ENCODE results near the gene PVALEF. TPM values are rescaled to one million over a fixed set of nuclear protein-coding genes. Genes with fewer than 3 reads are reported as not detected.

PVALEF gene
- polyA plus RNA-seq, 1 of the 3 experiments (the other 2 are of a cell fraction): not detected

GRCh38 chr17:81164371-81165245 is 699 bp upstream of the PVALEF start:
- Histone ChIP-seq H3K4me1 (ENCODE audit: control insufficient read depth in 1 of 2, insufficient read depth in 2 of 2, low read depth in 1 of 2, low read length in 1 of 2) (peaks cover 0 to 26% of the 10 kb centered on the region in 2 experiments; a peak in 1 of 4 replicates), H2AFZ (ENCODE audit: low read depth) (no peak overlapping the region), H3K4me3 (ENCODE audit: low read depth in 2 of 2, low read length in 1 of 2) (peak overlapping the region in 1 of 2 experiments; percentile 46; a peak in 1 of 4 replicates), H3K9me3 (no peaks in the 10 kb centered on the region), H3K27me3 (ENCODE audit: insufficient read depth) (peaks cover 22% of the 10 kb centered on the region; the same call in 1 of the 2 replicates), H4K20me1 (ENCODE audit: insufficient read depth) (no peaks in the 10 kb centered on the region), H3K79me2 (ENCODE audit: insufficient read depth) (no peaks in the 10 kb centered on the region), H3K27ac (ENCODE audit: low read depth in 2 of 2, low read length in 1 of 2) (peak overlapping the region in 1 of 2 experiments; percentile 85; a peak in 2 of 4 replicates), H3K4me2 (no peak overlapping the region), H3K9ac (no peak overlapping the region), H3F3A (replicated peaks; ENCODE audit: insufficient read depth) (peaks cover 12% of the 10 kb centered on the region), H3K9me2 (no peaks in the 10 kb centered on the region), H3K36me3 (replicated peaks in 1 of 2; ENCODE audit: control insufficient read depth in 1 of 2, insufficient read depth in 2 of 2, low read length in 1 of 2) (no peaks in the 10 kb centered on the region)
- TF ChIP-seq MXI1 (IDR thresholded peaks at IDR 0.05; ENCODE audit: low read depth, low read length) (peak; percentile 69; the same call in 1 of the 2 replicates), GATA2 (CRISPR knock-in tag; IDR thresholded peaks at IDR 0.05) (peak; percentile 37; the same call in 1 of the 2 replicates), EP300 (IDR thresholded peaks at IDR 0.05; ENCODE audit: borderline replicate concordance in 1 of 2, low read depth in 1 of 2, low read length in 1 of 2) (peak in 1 of 2 experiments; percentile 36; a peak in 1 of 4 replicates), RAD21 (IDR thresholded peaks at IDR 0.05; ENCODE audit: low read length) (0 out of 2 replicates have a peak, but pooled peaks have one; percentile 1), YY1 (IDR thresholded peaks at IDR 0.05; ENCODE audit: low read depth) (no peak), CHD2 (IDR thresholded peaks at IDR 0.05; ENCODE audit: low read length, partially characterized antibody) (no peak)
- TF ChIP-seq, protein P1, sequence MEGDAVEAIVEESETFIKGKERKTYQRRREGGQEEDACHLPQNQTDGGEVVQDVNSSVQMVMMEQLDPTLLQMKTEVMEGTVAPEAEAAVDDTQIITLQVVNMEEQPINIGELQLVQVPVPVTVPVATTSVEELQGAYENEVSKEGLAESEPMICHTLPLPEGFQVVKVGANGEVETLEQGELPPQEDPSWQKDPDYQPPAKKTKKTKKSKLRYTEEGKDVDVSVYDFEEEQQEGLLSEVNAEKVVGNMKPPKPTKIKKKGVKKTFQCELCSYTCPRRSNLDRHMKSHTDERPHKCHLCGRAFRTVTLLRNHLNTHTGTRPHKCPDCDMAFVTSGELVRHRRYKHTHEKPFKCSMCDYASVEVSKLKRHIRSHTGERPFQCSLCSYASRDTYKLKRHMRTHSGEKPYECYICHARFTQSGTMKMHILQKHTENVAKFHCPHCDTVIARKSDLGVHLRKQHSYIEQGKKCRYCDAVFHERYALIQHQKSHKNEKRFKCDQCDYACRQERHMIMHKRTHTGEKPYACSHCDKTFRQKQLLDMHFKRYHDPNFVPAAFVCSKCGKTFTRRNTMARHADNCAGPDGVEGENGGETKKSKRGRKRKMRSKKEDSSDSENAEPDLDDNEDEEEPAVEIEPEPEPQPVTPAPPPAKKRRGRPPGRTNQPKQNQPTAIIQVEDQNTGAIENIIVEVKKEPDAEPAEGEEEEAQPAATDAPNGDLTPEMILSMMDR (IDR thresholded peaks at IDR 0.05): no peak
- TF ChIP-seq, protein P2, sequence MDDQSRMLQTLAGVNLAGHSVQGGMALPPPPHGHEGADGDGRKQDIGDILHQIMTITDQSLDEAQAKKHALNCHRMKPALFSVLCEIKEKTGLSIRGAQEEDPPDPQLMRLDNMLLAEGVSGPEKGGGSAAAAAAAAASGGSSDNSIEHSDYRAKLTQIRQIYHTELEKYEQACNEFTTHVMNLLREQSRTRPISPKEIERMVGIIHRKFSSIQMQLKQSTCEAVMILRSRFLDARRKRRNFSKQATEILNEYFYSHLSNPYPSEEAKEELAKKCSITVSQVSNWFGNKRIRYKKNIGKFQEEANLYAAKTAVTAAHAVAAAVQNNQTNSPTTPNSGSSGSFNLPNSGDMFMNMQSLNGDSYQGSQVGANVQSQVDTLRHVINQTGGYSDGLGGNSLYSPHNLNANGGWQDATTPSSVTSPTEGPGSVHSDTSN (IDR thresholded peaks at IDR 0.05): no peak
- POLR2A ChIA-PET: interaction anchor here (0.6 to 1.2 kb wide), 3 partner anchors 15 to 49 kb away, joined by 3 to 4 read pairs (median 3); no protein-coding TSS in a partner anchor
- CTCF ChIA-PET: interaction anchor here (0.6 to 4.3 kb wide), 11 partner anchors 11 to 1372 kb away, joined by 3 to 42 read pairs (median 4); no protein-coding TSS in a partner anchor
- peak; percentile 94 for DNase-seq
- 79% methylated on average over 14 of the region's 19 CpGs for WGBS (ENCODE audit: low lambda C conversion rate)

DNA sequence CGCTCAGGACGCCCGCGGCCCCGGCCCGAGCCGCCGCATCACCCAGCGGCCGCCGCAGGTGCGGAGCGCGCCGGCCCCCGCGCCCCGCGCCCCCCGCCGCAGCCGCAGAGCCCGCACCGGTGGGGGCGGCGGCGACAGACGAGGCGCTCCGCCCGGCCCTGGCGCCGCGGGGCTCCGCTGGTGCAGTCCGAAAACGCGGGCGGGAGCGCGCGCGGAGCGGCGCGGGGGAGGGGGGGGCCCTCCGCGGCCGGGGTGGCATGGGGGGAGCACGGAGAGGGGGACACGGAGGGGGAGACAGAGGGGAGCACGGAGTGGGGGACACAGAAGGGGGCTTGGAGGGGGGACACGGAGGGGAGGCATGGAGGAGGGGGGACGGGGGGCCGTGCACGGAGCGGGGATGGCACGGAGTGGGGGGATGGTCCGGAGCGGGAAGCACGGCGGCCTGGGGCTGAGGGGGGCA is 756 bp downstream of the PVALEF start, which contains the start of gene AATK:
AATK (minus strand) TSS at position 189 of the 460 bp plus-strand sequence. CDS start 229 bp downstream, outside the sequence.
- no peaks in the 10 kb centered on the region for H3K9me3 ChIP-seq
- no peak within 1 kb of the TSS for H2AFZ ChIP-seq (ENCODE audit: low read depth)
- H3K27me3 ChIP-seq (ENCODE audit: insufficient read depth): peaks cover 22% of the 10 kb centered on the region; the same call in 1 of the 2 replicates
- WGBS (ENCODE audit: low lambda C conversion rate): under 1% methylated on average over 30 of the region's 62 CpGs
- no peaks in the 10 kb centered on the region for H3K36me3 ChIP-seq (replicated peaks in 1 of 2; ENCODE audit: control insufficient read depth in 1 of 2, insufficient read depth in 2 of 2, low read length in 1 of 2)
- no peaks in the 10 kb centered on the region for H4K20me1 ChIP-seq (ENCODE audit: insufficient read depth)
- ChIA-PET CTCF (interaction anchor here (1.3 to 4.3 kb wide), 4 partner anchors 14 to 49 kb away, joined by 3 to 42 read pairs (median 5); no protein-coding TSS in a partner anchor), POLR2A (interaction anchor here (1.2 kb wide), 1 partner anchor 25 kb away, joined by 3 read pairs; no protein-coding TSS in a partner anchor)
- H3K4me3 ChIP-seq (ENCODE audit: low read depth in 2 of 2, low read length in 1 of 2): peak within 1 kb of the TSS; percentile 46 to 53
- peak within 1 kb of the TSS; percentile 84 for H3K4me2 ChIP-seq
- H3F3A ChIP-seq (replicated peaks; ENCODE audit: insufficient read depth): peaks cover 12% of the 10 kb centered on the region
- H3K4me1 ChIP-seq (ENCODE audit: control insufficient read depth in 1 of 2, insufficient read depth in 2 of 2, low read depth in 1 of 2, low read length in 1 of 2): peaks cover 0 to 26% of the 10 kb centered on the region in 2 experiments; a peak in 1 of 4 replicates
- H3K9me2 ChIP-seq: no peaks in the 10 kb centered on the region
- H3K27ac ChIP-seq (ENCODE audit: low read depth in 2 of 2, low read length in 1 of 2): peak within 1 kb of the TSS in 1 of 2 experiments; percentile 85; a peak in 2 of 4 replicates
- peak; percentile 92 for DNase-seq
- H3K79me2 ChIP-seq (ENCODE audit: insufficient read depth): no peaks in the 10 kb centered on the region
- H3K9ac ChIP-seq: no peak within 1 kb of the TSS
- TF ChIP-seq MXI1 (IDR thresholded peaks at IDR 0.05; ENCODE audit: low read depth, low read length) (no peak), TEAD4 (IDR thresholded peaks at IDR 0.05; ENCODE audit: borderline replicate concordance, insufficient read depth) (no peak), JUND (IDR thresholded peaks at IDR 0.05) (no peak), NFIC (IDR thresholded peaks at IDR 0.05; ENCODE audit: borderline replicate concordance) (no peak), ZBTB33 (IDR thresholded peaks at IDR 0.05; ENCODE audit: borderline replicate concordance, low read depth) (no peak)
- TF ChIP-seq, protein P3, sequence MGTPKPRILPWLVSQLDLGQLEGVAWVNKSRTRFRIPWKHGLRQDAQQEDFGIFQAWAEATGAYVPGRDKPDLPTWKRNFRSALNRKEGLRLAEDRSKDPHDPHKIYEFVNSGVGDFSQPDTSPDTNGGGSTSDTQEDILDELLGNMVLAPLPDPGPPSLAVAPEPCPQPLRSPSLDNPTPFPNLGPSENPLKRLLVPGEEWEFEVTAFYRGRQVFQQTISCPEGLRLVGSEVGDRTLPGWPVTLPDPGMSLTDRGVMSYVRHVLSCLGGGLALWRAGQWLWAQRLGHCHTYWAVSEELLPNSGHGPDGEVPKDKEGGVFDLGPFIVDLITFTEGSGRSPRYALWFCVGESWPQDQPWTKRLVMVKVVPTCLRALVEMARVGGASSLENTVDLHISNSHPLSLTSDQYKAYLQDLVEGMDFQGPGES (IDR thresholded peaks at IDR 0.05; ENCODE audit: low read depth, low read length): no peak
- TF ChIP-seq, protein P1 (IDR thresholded peaks at IDR 0.05): no peak
